H9 (cell line): ENCODE measurements around the gene CHCT1. TPM values are rescaled to one million over a fixed set of nuclear protein-coding genes. Genes with fewer than 3 reads are reported as not detected.

Experiments
- DNase-seq: peaks from one replicate; pipeline ENCODE4 v3.0.0-alpha.2; 2017
- H2AFZ ChIP-seq: one replicate; pipeline ENCODE4 v1.6.1; 2013; ENCODE audit warnings: mild to moderate bottlenecking, low read length, control low read depth, moderate library complexity
- H2AK5ac ChIP-seq: 2 replicates; pipeline ENCODE4 v1.6.1; 2013; ENCODE audit warnings: low read length, control low read depth, mixed read lengths; ENCODE audit not compliant: insufficient read length
- H2BK120ac ChIP-seq: one replicate; pipeline ENCODE4 v1.6.1; 2013; ENCODE audit warnings: low read depth, mild to moderate bottlenecking, low read length, control low read depth, inconsistent platforms; ENCODE audit not compliant: poor library complexity, severe bottlenecking
- H2BK12ac ChIP-seq: 2 replicates; pipeline ENCODE4 v1.6.1; 2013; ENCODE audit warnings: low read length, control low read depth, mixed read lengths, low read depth; ENCODE audit not compliant: insufficient read length
- H2BK15ac ChIP-seq: 2 replicates; pipeline ENCODE4 v1.6.1; 2013; ENCODE audit warnings: low read depth, low read length, control low read depth
- H2BK20ac ChIP-seq: one replicate; pipeline ENCODE4 v1.6.1; 2013; ENCODE audit warnings: low read depth, mild to moderate bottlenecking, low read length, control low read depth, inconsistent platforms; ENCODE audit not compliant: poor library complexity, severe bottlenecking
- H2BK5ac ChIP-seq: 2 replicates; pipeline ENCODE4 v1.6.1; 2013; ENCODE audit warnings: low read length, control low read depth, mixed read lengths; ENCODE audit not compliant: insufficient read length
- H3K14ac ChIP-seq: 2 replicates; pipeline ENCODE4 v1.6.1; 2013; ENCODE audit warnings: low read length, control low read depth; ENCODE audit not compliant: insufficient read depth
- H3K18ac ChIP-seq: 2 replicates; pipeline ENCODE4 v1.6.1; 2013; ENCODE audit warnings: low read depth, mild to moderate bottlenecking, mixed read lengths, low read length, control low read depth; ENCODE audit not compliant: insufficient read length
- H3K23ac ChIP-seq: 2 replicates; pipeline ENCODE4 v1.6.1; 2013; ENCODE audit warnings: low read length, control low read depth, mixed read lengths, low read depth; ENCODE audit not compliant: insufficient read length
- H3K23me2 ChIP-seq: 2 replicates; pipeline ENCODE4 v1.6.1; 2013; ENCODE audit warnings: low read depth, mild to moderate bottlenecking, mixed read lengths, low read length, control low read depth; ENCODE audit not compliant: insufficient read length, poor library complexity, severe bottlenecking
- H3K27ac ChIP-seq: 2 replicates; pipeline ENCODE4 v1.5.1; 2013; ENCODE audit warnings: low read length, control low read depth, mixed read lengths, low read depth; ENCODE audit not compliant: insufficient read length
- H3K27me3 ChIP-seq: 2 replicates; pipeline ENCODE4 v1.6.1; 2013; ENCODE audit warnings: low read length, control low read depth, inconsistent platforms; ENCODE audit not compliant: insufficient read depth
- H3K4ac ChIP-seq: 2 replicates; pipeline ENCODE4 v1.6.1; 2013; ENCODE audit warnings: low read depth, mild to moderate bottlenecking, control low read depth, inconsistent platforms, low read length, moderate library complexity
- H3K4me1 ChIP-seq: 2 replicates; pipeline ENCODE4 v1.6.1; 2013; ENCODE audit warnings: low read length, control low read depth, inconsistent platforms; ENCODE audit not compliant: insufficient read depth
- H3K4me2 ChIP-seq: 2 replicates; pipeline ENCODE4 v1.6.1; 2013; ENCODE audit warnings: low read length, control low read depth, mixed read lengths; ENCODE audit not compliant: insufficient read length, insufficient read depth
- H3K56ac ChIP-seq: 2 replicates; pipeline ENCODE4 v1.6.1; 2013; ENCODE audit warnings: low read depth, mild to moderate bottlenecking, mixed read lengths, low read length, control low read depth; ENCODE audit not compliant: insufficient read length
- H3K79me1 ChIP-seq: 2 replicates; pipeline ENCODE4 v1.6.1; 2013; ENCODE audit warnings: low read depth, mild to moderate bottlenecking, moderate library complexity, low read length, control low read depth, inconsistent platforms; ENCODE audit not compliant: insufficient read depth, poor library complexity, severe bottlenecking
- H3K79me2 ChIP-seq: 2 replicates; pipeline ENCODE4 v1.6.1; 2013; ENCODE audit warnings: low read length, control low read depth, inconsistent platforms; ENCODE audit not compliant: insufficient read depth
- H3K9ac ChIP-seq: 2 replicates; pipeline ENCODE4 v1.6.1; 2013; ENCODE audit warnings: low read length, control low read depth, mixed read lengths; ENCODE audit not compliant: insufficient read length; ENCODE audit errors: extremely low read depth
- H3K9me3 ChIP-seq: one replicate; pipeline ENCODE4 v1.6.1; 2013; ENCODE audit warnings: low read depth, low read length, inconsistent platforms; ENCODE audit not compliant: control insufficient read depth
- H3T11ph ChIP-seq: one replicate; pipeline ENCODE4 v1.6.1; 2013; ENCODE audit warnings: mild to moderate bottlenecking, low read length, control low read depth, inconsistent platforms
- H4K20me1 ChIP-seq: one replicate; pipeline ENCODE4 v1.6.1; 2013; ENCODE audit not compliant: control insufficient read depth, insufficient read length, insufficient read depth
- H4K5ac ChIP-seq: 2 replicates; pipeline ENCODE4 v1.6.1; 2013; ENCODE audit warnings: low read depth, mild to moderate bottlenecking, mixed read lengths, low read length, control low read depth; ENCODE audit not compliant: insufficient read length
- H4K8ac ChIP-seq: replicated peaks from 2 replicates; pipeline ENCODE4 v1.6.1; 2013; ENCODE audit warnings: low read length, control low read depth, mixed read lengths, low read depth; ENCODE audit not compliant: insufficient read length
- H4K91ac ChIP-seq: 2 replicates; pipeline ENCODE4 v1.6.1; 2013; ENCODE audit warnings: low read depth, mild to moderate bottlenecking, moderate library complexity, mixed read lengths, low read length, control low read depth; ENCODE audit not compliant: insufficient read length
- H3K27ac Mint-ChIP-seq, 3 experiments: 2 replicates in 2 of 3; 3 replicates in 1 of 3; pipeline ENCODE4 v1.8.0; 2020 to 2021; ENCODE audit warnings: mixed read lengths in 3 of 3, mild to moderate bottlenecking in 1 of 3, moderate library complexity in 1 of 3
- H3K27me3 Mint-ChIP-seq: 2 replicates; pipeline ENCODE4 v1.8.0; 2021; ENCODE audit warnings: low read depth, mild to moderate bottlenecking, moderate library complexity, mixed read lengths
- H3K36me3 Mint-ChIP-seq, 3 experiments: 2 replicates in 2 of 3; 3 replicates in 1 of 3; pipeline ENCODE4 v1.8.0; 2020 to 2021; ENCODE audit warnings: low read depth in 3 of 3, mixed read lengths in 3 of 3; ENCODE audit not compliant: insufficient read depth in 1 of 3
- H3K4me1 Mint-ChIP-seq, 2 experiments: 2 replicates each; pipeline ENCODE4 v1.8.0; 2020; ENCODE audit warnings: mixed read lengths in 2 of 2
- H3K4me3 Mint-ChIP-seq, 2 experiments: 2 replicates in 1 of 2; 3 replicates in 1 of 2; pipeline ENCODE4 v1.8.0; 2020 to 2021; ENCODE audit warnings: mild to moderate bottlenecking in 2 of 2, mixed read lengths in 2 of 2, moderate library complexity in 1 of 2
- H3K9me3 Mint-ChIP-seq, 2 experiments: 2 replicates in 1 of 2; 3 replicates in 1 of 2; pipeline ENCODE4 v1.8.0; 2020; ENCODE audit warnings: mild to moderate bottlenecking in 2 of 2, mixed read lengths in 2 of 2, moderate library complexity in 1 of 2
- WGBS: extraction: QIAGEN DNeasy Blood & Tissue Kit; methylation state at CpG from one replicate; pipeline ENCODE4 v1.1.7; 2013; ENCODE audit warnings: missing lambda C conversion rate, low lambda C conversion rate, mixed read lengths; ENCODE audit not compliant: insufficient read length; ENCODE audit errors: extremely low coverage; 5-methylcytosine and 5-hydroxymethylcytosine counted together
- total RNA-seq: library from RNA; stranded (reverse); gene quantifications from 2 replicates; pipeline ENCODE4 v1.2.1, GENCODE V29; 2021
- TF ChIP-seq, protein P1 (sequence below): fragments of 200-600 bp; sonication (generic); conservative IDR thresholded peaks from 3 replicates; pipeline ENCODE4 v1.8.0; 2021; ENCODE audit warnings: antibody characterized with exemption, mild to moderate bottlenecking

CHCT1 gene
- total RNA-seq, 1 experiment from 2014 or later, result not detected

DNA sequence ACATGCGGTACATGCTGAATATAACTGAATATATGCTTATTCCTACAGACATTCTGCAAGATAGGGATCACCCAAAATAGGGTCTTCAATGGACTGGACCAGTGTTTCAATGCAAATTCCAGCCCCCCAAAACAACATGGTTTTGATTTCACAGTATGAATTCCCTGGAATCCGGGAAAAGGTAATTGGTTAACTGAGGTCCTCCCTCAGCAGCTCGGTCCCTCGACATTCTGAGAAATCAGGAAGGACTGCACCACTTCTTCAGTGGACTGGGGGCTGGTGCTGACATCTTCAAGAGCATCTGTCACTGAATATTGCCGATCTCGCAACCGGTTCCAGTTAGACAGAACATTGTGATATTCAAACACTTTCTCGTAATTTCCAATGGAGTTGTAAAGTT lies 25.1 kb downstream of the CHCT1 start:
- Histone ChIP-seq H2BK20ac (no peak overlapping the region), H3K27me3 (no peaks in the 10 kb centered on the region), H3K4ac (no peak overlapping the region), H4K20me1 (no peaks in the 10 kb centered on the region), H4K91ac (no peak overlapping the region), H4K5ac (no peak overlapping the region), H3K4me2 (no peak overlapping the region), H2AK5ac (no peak overlapping the region), H3K23me2 (no peaks in the 10 kb centered on the region), H3K14ac (no peak overlapping the region), H3K79me1 (no peaks in the 10 kb centered on the region), H3K56ac (no peak overlapping the region), H2BK120ac (no peak overlapping the region), H2AFZ (no peak overlapping the region), H4K8ac (no peak overlapping the region), H3T11ph (no peak overlapping the region), H3K23ac (no peak overlapping the region), H3K9ac (no peak overlapping the region), H2BK15ac (no peak overlapping the region), H3K79me2 (no peaks in the 10 kb centered on the region), H3K27ac (no peak overlapping the region), H2BK12ac (no peak overlapping the region), H2BK5ac (no peak overlapping the region), H3K4me1 (no peaks in the 10 kb centered on the region), H3K9me3 (no peaks in the 10 kb centered on the region), H3K18ac (no peak overlapping the region)
- Mint-ChIP-seq H3K4me3 (no peak overlapping the region), H3K27me3 (no peaks in the 10 kb centered on the region), H3K4me1 (no peaks in the 10 kb centered on the region; a peak in 1 of 4 replicates), H3K27ac (no peak overlapping the region), H3K36me3 (peaks cover 0 to 36% (median 26%) of the 10 kb centered on the region in 3 experiments; a peak in 6 of 7 replicates), H3K9me3 (no peaks in the 10 kb centered on the region)
- TF ChIP-seq, protein P1, sequence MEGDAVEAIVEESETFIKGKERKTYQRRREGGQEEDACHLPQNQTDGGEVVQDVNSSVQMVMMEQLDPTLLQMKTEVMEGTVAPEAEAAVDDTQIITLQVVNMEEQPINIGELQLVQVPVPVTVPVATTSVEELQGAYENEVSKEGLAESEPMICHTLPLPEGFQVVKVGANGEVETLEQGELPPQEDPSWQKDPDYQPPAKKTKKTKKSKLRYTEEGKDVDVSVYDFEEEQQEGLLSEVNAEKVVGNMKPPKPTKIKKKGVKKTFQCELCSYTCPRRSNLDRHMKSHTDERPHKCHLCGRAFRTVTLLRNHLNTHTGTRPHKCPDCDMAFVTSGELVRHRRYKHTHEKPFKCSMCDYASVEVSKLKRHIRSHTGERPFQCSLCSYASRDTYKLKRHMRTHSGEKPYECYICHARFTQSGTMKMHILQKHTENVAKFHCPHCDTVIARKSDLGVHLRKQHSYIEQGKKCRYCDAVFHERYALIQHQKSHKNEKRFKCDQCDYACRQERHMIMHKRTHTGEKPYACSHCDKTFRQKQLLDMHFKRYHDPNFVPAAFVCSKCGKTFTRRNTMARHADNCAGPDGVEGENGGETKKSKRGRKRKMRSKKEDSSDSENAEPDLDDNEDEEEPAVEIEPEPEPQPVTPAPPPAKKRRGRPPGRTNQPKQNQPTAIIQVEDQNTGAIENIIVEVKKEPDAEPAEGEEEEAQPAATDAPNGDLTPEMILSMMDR, result no peak
- no CpG with 5 or more reads among the region's 8 CpGs for WGBS
- DNase-seq, result no peak
